GM12878 (cell line): ENCODE data around the gene TSHR. TPM values are rescaled to one million over a fixed set of nuclear protein-coding genes. Genes with fewer than 3 reads are reported as not detected.

Experiments used
- ATAC-seq: fragments of 200-7000 bp; cut with Tn5 transposase; 3 replicates; pipeline ENCODE4 v1.9.1; 2020; ENCODE audit warnings: mild to moderate bottlenecking, moderate library complexity
- BruUV-seq: library from RNA; stranded (reverse); fragments of 400-500 nt; replicated peaks from 2 replicates; lab custom pipeline; 2021; lab: Mats Ljungman, UMichigan
- CTCF ChIA-PET: fragments of 300-600 bp; sonication (Branson Sonifier 250); formaldehyde crosslinking; extraction: SDS; loops from one replicate; lab custom pipeline; 2021; ENCODE audit warnings: inconsistent platforms; lab: Yijun Ruan, JAX
- POLR2A ChIA-PET: fragments of 350-600 bp; formaldehyde crosslinking; extraction: SDS; loops from one replicate; lab custom pipeline; 2021; ENCODE audit warnings: inconsistent platforms; lab: Charles Lee
- RAD21 ChIA-PET: fragments of 300-600 bp; sonication (Branson Sonifier 250); formaldehyde crosslinking; loops from one replicate; lab custom pipeline; 2023; ENCODE audit warnings: antibody characterized with exemption; ENCODE audit not compliant: unreplicated experiment; lab: Charles Lee
- SMC1A ChIA-PET: fragments of 300-600 bp; sonication (Branson Sonifier 250); formaldehyde crosslinking; loops from one replicate; lab custom pipeline; 2023; ENCODE audit not compliant: unreplicated experiment, uncharacterized antibody; lab: Charles Lee
- DNase-seq: peaks from one replicate; pipeline ENCODE4 v3.0.0-alpha.2; 2011; ENCODE audit warnings: low read depth, low spot score
- FAIRE-seq: peaks from 3 replicates; lab custom pipeline; 2011; peaks lifted over from hg19 to GRCh38; lab: Jason Lieb, UNC
- H2AFZ ChIP-seq: 2 replicates; pipeline ENCODE4 v1.6.0; 2011; ENCODE audit warnings: low read depth, low read length, control low read depth; ENCODE audit not compliant: control insufficient read depth
- H3K27ac ChIP-seq: 2 replicates; pipeline ENCODE4 v1.5.1; 2011; ENCODE audit warnings: control low read depth; ENCODE audit not compliant: control insufficient read depth, insufficient read depth
- H3K27me3 ChIP-seq, 2 experiments: replicated peaks in 1 of 2; 2 replicates each; pipeline versions ENCODE4 v1.6.0 to v1.6.1; 2011; ENCODE audit warnings: low read length in 1 of 2; ENCODE audit not compliant: control insufficient read depth in 2 of 2, insufficient read depth in 2 of 2
- H3K36me3 ChIP-seq, 2 experiments: 2 replicates each; pipeline ENCODE4 v1.5.1; 2011; ENCODE audit warnings: low read length in 1 of 2; ENCODE audit not compliant: control insufficient read depth in 2 of 2, insufficient read depth in 2 of 2
- H3K4me1 ChIP-seq: 2 replicates; pipeline ENCODE4 v1.6.1; 2011; ENCODE audit warnings: mild to moderate bottlenecking, low read length, moderate library complexity, mixed read lengths; ENCODE audit not compliant: control insufficient read depth, insufficient read depth
- H3K4me2 ChIP-seq: 2 replicates; pipeline ENCODE4 v1.6.0; 2011; ENCODE audit warnings: control low read depth; ENCODE audit not compliant: control insufficient read depth, insufficient read depth
- H3K4me3 ChIP-seq: fragments of 200-600 bp; sonication (generic); 2 replicates; pipeline ENCODE4 v1.5.1; 2016
- H3K79me2 ChIP-seq: 2 replicates; pipeline ENCODE4 v1.6.0; 2011; ENCODE audit warnings: low read length; ENCODE audit not compliant: control insufficient read depth, insufficient read depth
- H3K9ac ChIP-seq: 2 replicates; pipeline ENCODE4 v1.8.0; 2011; ENCODE audit warnings: low read length, control low read depth, mixed read lengths; ENCODE audit not compliant: control insufficient read depth, insufficient read depth
- H3K9me3 ChIP-seq: replicated peaks from 3 replicates; pipeline ENCODE4 v1.5.1; 2011; ENCODE audit warnings: mild to moderate bottlenecking, low read length; ENCODE audit not compliant: control insufficient read depth, insufficient read depth
- H4K20me1 ChIP-seq: 2 replicates; pipeline ENCODE4 v1.6.0; 2011; ENCODE audit not compliant: control insufficient read depth, insufficient read depth
- CBX5 ChIP-seq: sonication (generic); IDR thresholded peaks from 2 replicates; pipeline ENCODE4 v1.6.1; 2016; ENCODE audit warnings: low read depth, moderate library complexity, mild to moderate bottlenecking, inconsistent platforms
- EGR1 ChIP-seq, 2 experiments: IDR thresholded peaks; 1 replicate in 1 of 2; 2 replicates in 1 of 2; pipeline ENCODE4 v1.6.1; 2011 to 2012; ENCODE audit warnings: low read depth in 2 of 2, low read length in 2 of 2, borderline replicate concordance in 1 of 2, mild to moderate bottlenecking in 1 of 2, moderate library complexity in 1 of 2
- FOXK2 ChIP-seq: fragments of 450-650 bp; IDR thresholded peaks from 2 replicates; pipeline ENCODE4 v1.6.1; 2017; ENCODE audit warnings: mild to moderate bottlenecking, moderate library complexity
- HDAC6 ChIP-seq: fragments of 200-600 bp; sonication (generic); IDR thresholded peaks from one replicate; pipeline ENCODE4 v1.8.0; 2017; ENCODE audit warnings: antibody characterized with exemption; ENCODE audit not compliant: unreplicated experiment
- JUNB ChIP-seq: IDR thresholded peaks from 2 replicates; pipeline ENCODE4 v1.6.1; 2016; ENCODE audit warnings: antibody characterized with exemption, mild to moderate bottlenecking
- PBX3 ChIP-seq: IDR thresholded peaks from 2 replicates; pipeline ENCODE4 v1.6.1; 2011; ENCODE audit warnings: mild to moderate bottlenecking, low read depth, low read length, moderate library complexity; ENCODE audit not compliant: insufficient replicate concordance
- RELA ChIP-seq: fragments of 450-650 bp; IDR thresholded peaks from 2 replicates; pipeline ENCODE4 v1.8.0; 2014; ENCODE audit warnings: borderline replicate concordance; ENCODE audit not compliant: partially characterized antibody
- SMAD1 ChIP-seq: fragments of 450-650 bp; IDR thresholded peaks from 2 replicates; pipeline ENCODE4 v1.6.1; 2018; ENCODE audit warnings: mild to moderate bottlenecking, low read depth; ENCODE audit not compliant: partially characterized antibody
- TARDBP ChIP-seq: IDR thresholded peaks from 2 replicates; pipeline ENCODE4 v1.6.1; 2016; ENCODE audit warnings: borderline replicate concordance
- TCF12 ChIP-seq: IDR thresholded peaks from 2 replicates; pipeline ENCODE4 v1.6.1; 2011; ENCODE audit warnings: low read depth, mild to moderate bottlenecking, low read length
- USF2 ChIP-seq: IDR thresholded peaks from 2 replicates; pipeline ENCODE4 v1.6.1; 2011; ENCODE audit warnings: low read depth, low read length, improper control_type of control experiment, borderline replicate concordance
- YBX1 ChIP-seq: fragments of 450-650 bp; IDR thresholded peaks from 2 replicates; pipeline ENCODE4 v1.6.1; 2016; ENCODE audit warnings: antibody characterized with exemption
- ZBTB4 ChIP-seq: fragments of 450-650 bp; formaldehyde crosslinking; IDR thresholded peaks from 2 replicates; pipeline ENCODE4 v1.4.0; 2022; ENCODE audit warnings: mild to moderate bottlenecking, moderate library complexity
- ZNF24 ChIP-seq: fragments of 450-650 bp; IDR thresholded peaks from 2 replicates; pipeline ENCODE4 v1.6.1; 2017; ENCODE audit warnings: antibody characterized with exemption, mild to moderate bottlenecking
- WGBS: methylation state at CpG from one replicate; pipeline ENCODE4 v1.1.6; 2016; ENCODE audit warnings: low lambda C conversion rate; ENCODE audit not compliant: insufficient replicate concordance, insufficient coverage; ENCODE audit errors: missing lambda C conversion rate; 5-methylcytosine and 5-hydroxymethylcytosine counted together
- in situ Hi-C: fragments of 300-500 bp; cut with MboI; formaldehyde crosslinking; loops from 9 replicates; pipeline ENCODE4 v1.14.3; 2018; ENCODE audit warnings: mixed read lengths
- intact Hi-C: fragments of 100-400 bp; cut with micrococcal nuclease; formaldehyde crosslinking; loops from one replicate; pipeline ENCODE4 v1.14.2; 2022; ENCODE audit not compliant: unreplicated experiment
- polyA plus RNA-seq, 11 experiments: library from polyadenylated mRNA; depleted of rRNA in 4 of 11; unstranded in 6 of 11; stranded (reverse) in 5 of 11; fragments of >200 nt; fragmentation: Nextera tagmentation in 4 of 11; fragmentation: Illumina TruSeq in 1 of 11; extraction: Ambion mirVana in 4 of 11; extraction: Trizol in 1 of 11; gene quantifications; 1 replicate in 1 of 11; 2 replicates in 10 of 11; pipeline versions ENCODE4 v1.2.1 to v1.2.3, GENCODE V29; 2011 to 2016; ENCODE audit warnings: inconsistent platforms in 2 of 11, missing spikeins in 2 of 11, low read depth in 1 of 11
- total RNA-seq, 4 experiments: library from RNA; depleted of rRNA in 3 of 4; stranded (reverse); fragments of >200 nt in 3 of 4; fragmentation: Illumina TruSeq in 1 of 4; extraction: Trizol in 1 of 4; gene quantifications; 2 replicates each; pipeline versions ENCODE4 v1.2.1 to v1.2.3, GENCODE V29; 2013 to 2021
- TF ChIP-seq, protein P1 (sequence below): fragments of 450-650 bp; formaldehyde crosslinking; IDR thresholded peaks from 2 replicates; pipeline ENCODE4 v1.5.0; 2022; ENCODE audit warnings: mild to moderate bottlenecking, missing genetic modification characterization

The TSHR gene
- total and polyA plus RNA-seq, 10 of the 15 experiments (the other 5 are each of a cell fraction or from before 2014, with no cell fraction given) = 0.06 to 0.31 TPM; not detected in 8

- H3K27ac ChIP-seq = no peak overlapping the region
- DNase-seq (no peak), FAIRE-seq (no peak), ATAC-seq (no peak)
- H2AFZ ChIP-seq = no peak overlapping the region
- intact Hi-C loops (no loop called here), in situ Hi-C loops (no loop called here)
- SMC1A ChIA-PET = no interaction called here
- no peaks in the 10 kb centered on the region for H3K79me2 ChIP-seq
- no peak overlapping the region for H3K4me3 ChIP-seq
- POLR2A ChIA-PET = no interaction called here
- H3K4me1 ChIP-seq = no peaks in the 10 kb centered on the region
- RAD21 ChIA-PET = no interaction called here
- no peaks in the 10 kb centered on the region for H3K27me3 ChIP-seq
- H3K4me2 ChIP-seq = no peak overlapping the region
- H3K36me3 ChIP-seq = no peaks in the 10 kb centered on the region
- H3K9me3 ChIP-seq = no peaks in the 10 kb centered on the region
- no TSS peak for BruUV-seq
- H4K20me1 ChIP-seq = no peaks in the 10 kb centered on the region
- WGBS = 5% methylated on average over 3 of the region's 3 CpGs
- no peak overlapping the region for H3K9ac ChIP-seq
- CTCF ChIA-PET = no interaction called here
- no peak for TF ChIP-seq FOXK2
- TF ChIP-seq, protein P1, sequence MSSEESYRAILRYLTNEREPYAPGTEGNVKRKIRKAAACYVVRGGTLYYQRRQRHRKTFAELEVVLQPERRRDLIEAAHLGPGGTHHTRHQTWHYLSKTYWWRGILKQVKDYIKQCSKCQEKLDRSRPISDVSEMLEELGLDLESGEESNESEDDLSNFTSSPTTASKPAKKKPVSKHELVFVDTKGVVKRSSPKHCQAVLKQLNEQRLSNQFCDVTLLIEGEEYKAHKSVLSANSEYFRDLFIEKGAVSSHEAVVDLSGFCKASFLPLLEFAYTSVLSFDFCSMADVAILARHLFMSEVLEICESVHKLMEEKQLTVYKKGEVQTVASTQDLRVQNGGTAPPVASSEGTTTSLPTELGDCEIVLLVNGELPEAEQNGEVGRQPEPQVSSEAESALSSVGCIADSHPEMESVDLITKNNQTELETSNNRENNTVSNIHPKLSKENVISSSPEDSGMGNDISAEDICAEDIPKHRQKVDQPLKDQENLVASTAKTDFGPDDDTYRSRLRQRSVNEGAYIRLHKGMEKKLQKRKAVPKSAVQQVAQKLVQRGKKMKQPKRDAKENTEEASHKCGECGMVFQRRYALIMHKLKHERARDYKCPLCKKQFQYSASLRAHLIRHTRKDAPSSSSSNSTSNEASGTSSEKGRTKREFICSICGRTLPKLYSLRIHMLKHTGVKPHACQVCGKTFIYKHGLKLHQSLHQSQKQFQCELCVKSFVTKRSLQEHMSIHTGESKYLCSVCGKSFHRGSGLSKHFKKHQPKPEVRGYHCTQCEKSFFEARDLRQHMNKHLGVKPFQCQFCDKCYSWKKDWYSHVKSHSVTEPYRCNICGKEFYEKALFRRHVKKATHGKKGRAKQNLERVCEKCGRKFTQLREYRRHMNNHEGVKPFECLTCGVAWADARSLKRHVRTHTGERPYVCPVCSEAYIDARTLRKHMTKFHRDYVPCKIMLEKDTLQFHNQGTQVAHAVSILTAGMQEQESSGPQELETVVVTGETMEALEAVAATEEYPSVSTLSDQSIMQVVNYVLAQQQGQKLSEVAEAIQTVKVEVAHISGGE (CRISPR knock-in tag) = no peak
- TF ChIP-seq TCF12 = no peak
- no peak for TF ChIP-seq TARDBP
- no peak for TF ChIP-seq SMAD1
- TF ChIP-seq ZBTB4 = no peak
- TF ChIP-seq HDAC6 = no peak
- no peak for TF ChIP-seq USF2
- TF ChIP-seq PBX3 = no peak
- TF ChIP-seq ZNF24 = no peak
- no peak for TF ChIP-seq CBX5
- no peak for TF ChIP-seq YBX1
- no peak for TF ChIP-seq EGR1 (IDR thresholded peaks at IDR 0.05; ENCODE audit: borderline replicate concordance in 1 of 2, low read depth in 2 of 2, low read length in 2 of 2)
- TF ChIP-seq JUNB = no peak
- TF ChIP-seq RELA = no peak
These were observed 76.1 kb downstream of the TSHR start for GRCh38 chr14:81031488-81031887.
